ENCODE results near the gene P4HA2.

- TF ChIP-seq CTCF (conservative IDR thresholded peaks at IDR 0.05; ENCODE audit: low read length) (no peak), EZH2phosphoT487 (IDR thresholded peaks at IDR 0.05; ENCODE audit: borderline replicate concordance) (no peak)
Measured at GRCh38 chr5:132260714-132261551, 33.3 kb upstream of the P4HA2 start.
